Tibial nerve (tissue), 4 donors: ENCODE data around the gene LRRC75B.

Source experiments
- EP300 ChIP-seq, 2 donors: sonication (generic); formaldehyde crosslinking; IDR thresholded peaks; one replicate each; pipeline ENCODE4 v1.6.1; 2017; ENCODE audit warnings: antibody characterized with exemption in 2 of 2, mild to moderate bottlenecking in 1 of 2
- TF ChIP-seq, protein P1 (sequence below), 5 experiments: fragments of 200-600 bp in 3 of 5; fragments of 450-650 bp in 2 of 5; sonication (generic) in 3 of 5; IDR thresholded peaks; one replicate each; pipeline ENCODE4 v1.5.1; 2016 to 2019; ENCODE audit warnings: antibody characterized with exemption in 5 of 5, mild to moderate bottlenecking in 3 of 5, moderate library complexity in 2 of 5

DNA sequence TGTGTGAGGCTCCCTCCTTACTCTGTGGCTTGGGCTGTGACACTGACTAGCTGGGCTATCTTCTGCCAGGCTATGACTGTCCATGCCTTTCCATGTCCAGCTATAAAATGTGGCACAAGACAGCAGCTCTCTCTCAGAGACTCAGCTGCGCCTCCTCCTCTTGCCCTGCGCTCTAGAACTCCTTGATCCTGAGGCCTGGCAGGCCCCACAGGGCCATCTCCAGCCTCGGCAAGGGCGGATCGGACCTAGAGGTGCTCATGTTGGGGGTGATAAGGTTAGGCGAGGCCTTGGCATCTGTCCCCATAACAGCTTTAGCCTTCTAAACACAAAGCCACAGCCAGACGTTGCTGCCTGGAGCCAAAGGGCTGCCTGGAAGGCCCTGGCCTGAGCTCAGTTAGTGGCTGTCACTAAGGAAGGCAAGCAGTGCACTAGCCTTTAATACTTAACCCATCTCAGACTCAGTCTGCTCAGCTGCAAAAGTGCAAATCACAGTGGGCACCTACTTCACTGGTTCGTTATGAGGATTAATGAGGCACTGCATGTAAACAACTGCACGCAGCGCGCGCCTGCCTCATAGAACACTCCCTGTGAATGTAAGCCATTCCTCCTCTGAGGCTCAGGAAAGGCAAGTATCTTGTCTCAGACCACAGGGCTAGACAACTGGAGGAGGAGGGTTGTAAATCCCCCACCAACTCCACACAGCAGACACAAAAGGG, 39.1 kb downstream of the LRRC75B start:
- TF ChIP-seq EP300 (IDR thresholded peaks at IDR 0.05) = no peak
- TF ChIP-seq, protein P1, sequence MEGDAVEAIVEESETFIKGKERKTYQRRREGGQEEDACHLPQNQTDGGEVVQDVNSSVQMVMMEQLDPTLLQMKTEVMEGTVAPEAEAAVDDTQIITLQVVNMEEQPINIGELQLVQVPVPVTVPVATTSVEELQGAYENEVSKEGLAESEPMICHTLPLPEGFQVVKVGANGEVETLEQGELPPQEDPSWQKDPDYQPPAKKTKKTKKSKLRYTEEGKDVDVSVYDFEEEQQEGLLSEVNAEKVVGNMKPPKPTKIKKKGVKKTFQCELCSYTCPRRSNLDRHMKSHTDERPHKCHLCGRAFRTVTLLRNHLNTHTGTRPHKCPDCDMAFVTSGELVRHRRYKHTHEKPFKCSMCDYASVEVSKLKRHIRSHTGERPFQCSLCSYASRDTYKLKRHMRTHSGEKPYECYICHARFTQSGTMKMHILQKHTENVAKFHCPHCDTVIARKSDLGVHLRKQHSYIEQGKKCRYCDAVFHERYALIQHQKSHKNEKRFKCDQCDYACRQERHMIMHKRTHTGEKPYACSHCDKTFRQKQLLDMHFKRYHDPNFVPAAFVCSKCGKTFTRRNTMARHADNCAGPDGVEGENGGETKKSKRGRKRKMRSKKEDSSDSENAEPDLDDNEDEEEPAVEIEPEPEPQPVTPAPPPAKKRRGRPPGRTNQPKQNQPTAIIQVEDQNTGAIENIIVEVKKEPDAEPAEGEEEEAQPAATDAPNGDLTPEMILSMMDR (IDR thresholded peaks at IDR 0.05) = no peak
